Fibroblast of peridontal ligament (primary cell): ENCODE measurements around the gene TLE5.
A peak's percentile ranks its signal among the peaks of the same experiment; 100 is the strongest.
"Not testable (repeated sequence)": the region's sequence is repeated elsewhere in the genome, so short reads cannot be mapped to it uniquely, and the experiment has no call there.

Experiments used
- DNase-seq: peaks from one replicate; pipeline ENCODE4 v3.0.0-alpha.2; 2010; ENCODE audit errors: extremely low read depth

The TLE5 gene

GRCh38 chr19:3061182-3062161 is 823 bp downstream of the TLE5 start:
- no peak for DNase-seq

GRCh38 chr19:3060857-3061181 is 1.5 kb downstream of the TLE5 start:
- DNase-seq: no peak

DNA sequence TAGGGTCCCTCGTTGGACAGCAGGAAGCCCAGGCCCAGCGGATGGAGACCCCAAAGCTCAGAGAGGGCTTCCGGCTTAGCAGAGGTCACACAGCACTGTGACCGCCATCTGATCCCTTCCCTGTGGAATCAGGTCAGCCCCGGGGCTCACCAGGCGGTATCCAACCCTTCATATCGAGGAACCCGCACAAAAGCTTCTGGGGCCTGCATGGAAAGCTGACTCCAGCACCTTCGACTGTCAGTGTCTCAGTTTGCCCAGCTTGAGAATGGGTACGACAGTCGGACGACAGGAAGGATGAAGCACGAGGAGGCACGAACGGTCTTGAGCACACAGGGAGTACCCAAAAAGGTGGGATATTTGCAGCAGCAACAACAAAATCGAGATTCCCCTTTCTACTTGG is 2.6 kb downstream of the TLE5 start:
- DNase-seq: no peak

GRCh38 chr19:3058821-3059314 is 3.4 kb downstream of the TLE5 start:
- DNase-seq: no peak

- DNase-seq: no peak
These were observed 4.1 kb downstream of the TLE5 start for GRCh38 chr19:3058009-3058820.

DNA sequence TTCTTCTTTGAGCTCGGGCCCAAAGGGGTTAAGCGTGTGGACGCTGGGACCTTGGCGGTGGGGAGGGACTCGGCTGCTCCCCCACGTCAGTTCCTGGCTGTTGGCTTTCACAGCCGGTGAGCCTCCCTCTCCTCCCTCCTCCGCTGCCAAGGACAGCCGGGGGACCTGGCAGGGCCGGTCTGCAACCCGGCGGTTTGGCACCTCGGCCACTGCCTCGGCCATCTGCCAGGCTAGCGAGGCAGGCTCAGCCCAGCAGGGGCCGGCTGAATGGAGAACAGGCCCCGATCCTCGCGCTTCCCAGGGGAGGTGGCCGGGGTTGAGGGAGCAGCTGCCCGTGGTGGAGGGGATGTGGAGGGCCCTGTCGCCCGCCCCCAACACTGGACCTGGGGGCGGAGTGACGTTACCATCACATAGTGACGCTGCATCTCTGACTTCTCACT is 5.0 kb downstream of the TLE5 start:
- peak; percentile 45 for DNase-seq

- no peak for DNase-seq
These were observed 5.7 kb downstream of the TLE5 start for GRCh38 chr19:3056417-3057088.

DNA sequence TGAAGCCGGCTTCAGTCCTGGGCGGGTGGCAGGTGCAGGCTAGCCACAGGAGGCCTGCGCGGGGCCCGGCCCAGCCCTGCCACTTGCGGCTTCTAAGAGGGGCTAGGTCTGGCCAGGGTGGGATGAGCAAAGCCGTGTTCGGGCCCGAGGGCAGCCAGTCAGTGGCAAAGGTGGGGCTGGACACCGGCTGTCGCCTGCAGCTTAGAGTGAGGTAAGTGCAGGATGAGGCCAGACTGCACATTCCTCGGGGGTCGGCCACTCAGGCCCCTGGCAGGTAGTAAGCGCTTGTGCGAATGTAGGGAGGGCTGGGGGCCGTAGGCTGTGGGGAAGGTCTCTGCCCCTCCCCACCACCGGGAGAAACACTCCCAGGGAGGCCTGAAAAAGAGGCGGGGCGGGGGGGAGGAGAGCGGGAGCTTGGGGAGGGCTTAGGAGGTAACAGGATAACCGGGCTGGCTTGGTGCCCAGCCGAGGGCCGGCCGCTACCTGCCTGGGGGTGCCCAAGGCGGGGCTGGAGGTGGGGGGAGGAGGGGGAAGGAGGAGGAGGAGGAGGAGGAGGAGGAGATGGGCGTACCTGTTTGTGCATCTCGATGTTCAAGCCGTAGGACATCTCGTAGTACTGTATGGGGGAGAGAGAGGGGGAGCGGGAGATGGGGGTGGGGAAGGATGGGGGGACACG is 6.4 kb downstream of the TLE5 start:
- no peak for DNase-seq

DNA sequence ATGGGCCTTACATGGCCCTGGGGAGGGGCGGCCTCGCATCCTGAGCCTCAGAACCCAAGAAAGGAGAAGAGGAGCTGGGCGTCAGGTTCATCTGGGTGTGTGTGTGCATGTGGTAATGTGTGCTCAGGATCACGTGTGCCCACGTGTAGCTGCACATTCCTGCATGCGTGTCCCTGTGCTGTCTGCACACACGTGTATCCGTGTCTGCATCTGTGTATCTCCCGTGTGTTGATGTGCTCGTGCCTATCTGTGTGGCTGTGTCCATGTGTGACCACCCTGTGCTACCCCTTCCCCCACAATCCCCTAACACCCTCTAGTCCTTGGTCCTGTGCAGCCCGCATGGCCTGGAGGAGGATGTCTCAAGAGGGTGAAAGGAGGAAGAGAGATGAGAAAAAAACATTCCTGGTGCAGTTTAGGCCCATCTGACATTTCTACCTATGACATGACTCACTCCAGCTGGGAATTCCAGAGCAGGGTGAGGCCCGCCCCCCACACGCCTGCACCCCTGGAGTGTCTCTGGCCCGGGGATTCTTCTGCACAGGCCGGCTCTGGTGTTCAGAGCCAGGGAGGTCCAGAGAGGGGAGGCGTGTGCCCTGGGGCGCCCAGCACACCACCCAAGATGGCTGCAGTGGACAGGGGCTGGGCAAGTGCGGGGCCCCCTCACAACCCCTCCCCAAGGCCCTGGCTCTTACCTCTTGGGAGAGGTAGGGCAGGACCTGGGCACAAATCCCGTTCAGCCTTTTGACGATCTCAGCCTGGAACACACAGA is 7.1 kb downstream of the TLE5 start:
- no peak for DNase-seq

GRCh38 chr19:3054265-3054971 is 7.9 kb downstream of the TLE5 start:
- no peak for DNase-seq

GRCh38 chr19:3053780-3054179 is 8.5 kb downstream of the TLE5 start:
- no peak for DNase-seq

DNA sequence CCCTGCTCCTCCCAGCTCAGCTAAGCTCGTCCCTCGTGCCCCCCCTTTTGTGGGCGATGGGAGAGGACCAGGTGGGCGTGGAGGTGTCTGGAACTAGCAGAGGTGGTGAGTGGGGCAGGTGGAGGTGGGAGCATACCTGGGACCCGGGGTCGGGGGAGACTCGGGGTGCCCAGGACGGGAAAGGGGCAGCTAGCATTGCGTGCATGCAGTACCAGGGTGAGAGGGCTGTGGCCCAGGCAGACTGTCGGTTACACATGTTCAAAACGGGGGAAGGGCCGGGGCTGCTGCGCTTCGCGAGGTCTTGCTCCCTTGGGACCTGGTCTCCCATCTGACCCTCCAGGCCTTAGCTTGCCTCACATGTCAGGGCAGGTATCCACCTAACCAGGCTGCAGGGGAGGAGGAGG is 9.1 kb downstream of the TLE5 start:
- DNase-seq: no peak

DNA sequence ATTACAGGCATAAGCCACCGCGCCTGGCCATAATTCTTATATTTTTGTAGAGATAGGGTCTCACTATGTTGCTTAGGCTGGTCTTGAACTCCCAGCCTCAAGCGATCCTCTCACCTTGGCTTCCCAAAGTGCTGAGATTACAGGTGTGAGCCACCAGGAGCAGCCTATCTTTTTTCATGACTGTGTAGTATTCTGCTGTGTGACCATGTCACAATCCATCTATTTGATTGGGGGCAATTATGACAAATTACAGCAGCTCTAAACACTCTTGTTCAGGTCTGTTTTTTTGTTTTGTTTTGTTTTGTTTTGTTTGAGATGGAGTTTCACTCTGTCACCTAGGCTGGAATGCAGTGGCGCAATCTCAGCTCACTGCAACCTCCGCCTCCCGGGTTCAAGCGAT is 12.3 kb downstream of the TLE5 start:
- DNase-seq: not testable (repeated sequence)

- no peak for DNase-seq
These were observed 13.2 kb downstream of the TLE5 start for GRCh38 chr19:3049089-3049488.

GRCh38 chr19:3048190-3048533 is 14.1 kb downstream of the TLE5 start:
- DNase-seq: no peak

DNA sequence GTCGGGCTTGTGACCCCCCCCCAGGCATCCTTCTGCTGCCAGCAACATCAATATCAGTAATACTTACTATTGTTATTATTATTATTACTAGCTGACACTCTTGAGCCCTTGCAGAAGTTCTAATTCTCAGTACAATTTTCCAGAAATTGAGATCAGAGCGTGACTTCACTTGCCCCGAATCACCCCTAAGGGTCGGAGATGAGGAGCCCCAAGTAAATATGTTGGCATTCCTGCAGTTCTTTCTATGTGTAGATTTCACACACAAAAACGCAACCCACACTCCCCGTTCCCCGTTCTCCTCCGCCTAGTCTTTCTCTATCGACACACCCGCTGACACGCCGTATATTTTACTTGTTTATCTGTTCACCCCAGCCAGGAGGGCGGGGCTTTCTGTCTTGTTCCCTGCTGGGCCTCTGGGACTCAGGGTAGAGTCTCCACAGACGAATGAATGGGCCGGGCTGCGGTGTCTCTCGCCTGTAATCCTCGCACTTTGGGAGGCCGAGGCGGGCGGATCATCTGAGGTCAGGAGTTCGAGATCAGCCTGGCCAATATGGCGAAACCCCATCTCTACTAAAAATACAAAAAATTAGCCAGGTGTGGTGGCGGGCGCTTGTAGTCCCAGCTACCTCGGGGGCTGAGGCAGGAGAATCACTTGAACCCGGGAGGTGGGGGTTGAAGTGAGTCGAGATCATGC is 14.7 kb downstream of the TLE5 start:
- peak; percentile 68 for DNase-seq

DNA sequence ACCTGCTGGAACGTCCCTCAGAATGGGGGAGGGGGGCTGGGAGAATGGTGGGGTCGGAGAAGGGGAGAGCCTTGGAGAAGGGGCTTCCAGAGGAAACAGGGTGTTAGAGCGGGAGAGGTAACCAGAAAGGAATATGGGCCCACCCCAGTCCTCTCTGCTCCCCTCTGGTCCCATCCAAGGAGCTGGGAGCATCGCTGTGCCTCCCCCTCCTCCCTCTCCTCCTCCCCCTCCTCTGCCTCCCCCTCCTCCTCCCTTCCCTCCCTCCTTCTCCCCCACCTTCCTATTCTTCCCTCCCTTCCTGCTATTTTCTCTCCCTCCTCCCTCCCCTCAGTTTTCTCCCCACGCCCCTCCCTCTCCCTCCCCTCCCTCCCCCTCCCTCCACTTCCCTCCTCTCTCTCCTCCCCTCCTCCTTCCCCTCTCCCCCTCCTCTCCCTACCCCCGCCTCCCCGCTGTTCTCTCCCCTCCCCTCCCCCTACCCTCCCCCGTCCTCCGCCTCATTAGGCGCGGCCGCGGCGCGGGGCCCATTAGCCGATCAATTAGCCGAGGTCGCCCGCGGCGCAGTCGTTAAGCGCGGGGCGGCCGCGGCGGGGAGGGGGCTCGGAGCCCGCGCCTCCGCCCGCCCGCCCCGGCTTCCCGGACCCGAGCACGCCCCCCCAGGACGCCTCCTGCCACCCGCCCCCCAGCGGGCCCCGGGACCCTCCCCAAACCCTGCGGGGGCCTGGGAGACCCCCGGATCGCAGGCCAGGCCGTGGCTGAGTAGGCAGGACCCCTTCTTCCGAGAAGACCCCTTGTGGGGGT is 15.4 kb downstream of the TLE5 start:
- DNase-seq: no peak

DNA sequence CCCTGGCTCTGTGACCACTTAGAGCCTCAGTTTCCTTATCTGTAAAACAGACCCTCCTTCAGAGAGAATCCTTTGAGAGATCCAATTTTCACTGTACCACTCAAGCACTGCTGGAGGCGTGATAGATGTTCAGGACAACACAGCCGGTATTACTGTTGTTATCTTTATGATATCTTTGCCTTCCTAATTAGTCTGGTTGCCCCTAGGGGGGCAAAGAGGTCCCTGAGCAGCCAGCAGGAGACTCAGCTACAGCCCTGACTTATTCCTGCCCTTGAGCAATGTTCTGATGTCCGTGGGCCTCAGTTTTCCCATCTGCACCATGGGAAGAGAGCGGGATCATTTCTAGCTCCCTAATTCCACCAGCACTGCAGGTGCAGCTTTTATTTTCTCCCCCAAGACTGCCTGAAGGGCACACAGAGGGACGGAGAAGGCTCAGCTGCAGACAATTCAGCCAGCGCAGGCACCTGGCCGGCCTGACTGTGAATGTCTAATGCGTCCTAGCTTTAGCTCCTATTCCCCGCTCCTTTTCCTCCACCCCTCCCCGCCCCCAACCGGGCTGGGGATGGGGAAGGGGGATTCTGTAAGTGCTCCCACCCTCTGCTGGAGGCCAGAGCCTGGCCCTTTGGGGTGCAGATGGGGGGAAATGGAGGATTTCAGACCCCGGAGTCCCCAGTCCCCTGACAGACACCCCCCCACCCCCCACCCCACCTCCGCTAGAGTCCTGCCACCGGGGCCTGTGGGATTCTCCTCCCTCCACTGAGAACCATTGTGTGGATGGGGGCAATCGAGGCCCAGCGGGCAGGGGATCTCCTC is 16.2 kb downstream of the TLE5 start:
- no peak for DNase-seq
